PC-9 (cell line): Measurements from ENCODE around the gene USH2A. TPM values are rescaled to one million over a fixed set of nuclear protein-coding genes. Genes with fewer than 3 reads are reported as not detected.

Source experiments
- BruUV-seq: library from RNA; stranded (reverse); fragments of 400-500 nt; replicated peaks from 2 replicates; lab custom pipeline; 2021; lab: Mats Ljungman, UMichigan
- CTCF ChIA-PET: fragments of 300-600 bp; sonication (Branson Sonifier 250); formaldehyde crosslinking; loops from one replicate; lab custom pipeline; 2022; ENCODE audit warnings: antibody characterized with exemption; lab: Charles Lee
- POLR2A ChIA-PET: fragments of 300-600 bp; sonication (Branson Sonifier 250); formaldehyde crosslinking; loops from one replicate; lab custom pipeline; 2022; ENCODE audit warnings: antibody characterized with exemption; ENCODE audit not compliant: unreplicated experiment; lab: Charles Lee
- DNase-seq, 2 experiments: peaks; one replicate each; pipeline versions ENCODE4 v3.0.0 to v3.0.0-alpha.2; 2015 to 2022; ENCODE audit warnings: mixed read lengths in 1 of 2
- H2AFZ ChIP-seq: fragments of 200-600 bp; sonication (generic); 2 replicates; pipeline ENCODE4 v1.8.1; 2017; ENCODE audit warnings: antibody characterized with exemption
- H3F3A ChIP-seq: fragments of 200-600 bp; sonication (generic); 2 replicates; pipeline ENCODE4 v1.8.1; 2017; ENCODE audit warnings: antibody characterized with exemption, mild to moderate bottlenecking, low read depth; ENCODE audit not compliant: insufficient read depth
- H3K27ac ChIP-seq: fragments of 200-600 bp; sonication (generic); 2 replicates; pipeline ENCODE4 v1.6.1; 2016; ENCODE audit warnings: mixed run types
- H3K27me3 ChIP-seq: fragments of 200-600 bp; sonication (generic); 2 replicates; pipeline ENCODE4 v1.6.1; 2016; ENCODE audit warnings: low read depth, mixed run types; ENCODE audit not compliant: insufficient read depth
- H3K36me3 ChIP-seq: fragments of 200-600 bp; sonication (generic); 2 replicates; pipeline ENCODE4 v1.6.1; 2016; ENCODE audit warnings: low read depth, mixed run types
- H3K4me1 ChIP-seq: fragments of 200-600 bp; sonication (generic); replicated peaks from 2 replicates; pipeline ENCODE4 v1.6.1; 2016; ENCODE audit warnings: mixed run types; ENCODE audit not compliant: insufficient read depth
- H3K4me2 ChIP-seq: fragments of 200-600 bp; sonication (generic); 2 replicates; pipeline ENCODE4 v1.6.1; 2017; ENCODE audit warnings: mixed run types
- H3K4me3 ChIP-seq: fragments of 200-600 bp; sonication (generic); 2 replicates; pipeline ENCODE4 v1.6.1; 2016; ENCODE audit warnings: mixed run types
- H3K79me2 ChIP-seq: fragments of 200-600 bp; sonication (generic); 2 replicates; pipeline ENCODE4 v1.6.1; 2017; ENCODE audit warnings: low read depth, mixed run types
- H3K9me2 ChIP-seq: fragments of 200-600 bp; sonication (generic); 2 replicates; pipeline ENCODE4 v1.8.1; 2017; ENCODE audit warnings: mild to moderate bottlenecking; ENCODE audit not compliant: insufficient read depth
- H3K9me3 ChIP-seq: fragments of 200-600 bp; sonication (generic); 2 replicates; pipeline ENCODE4 v1.8.1; 2016; ENCODE audit warnings: low read depth; ENCODE audit not compliant: insufficient read depth
- H4K20me1 ChIP-seq: fragments of 200-600 bp; sonication (generic); 2 replicates; pipeline ENCODE4 v1.8.1; 2017; ENCODE audit not compliant: insufficient read depth
- CTCF ChIP-seq: fragments of 200-600 bp; sonication (generic); conservative IDR thresholded peaks from 2 replicates; pipeline ENCODE4 v1.6.1; 2017; ENCODE audit warnings: mixed run types, antibody characterized with exemption, mild to moderate bottlenecking, moderate library complexity
- EZH2 ChIP-seq: fragments of 200-600 bp; sonication (generic); IDR thresholded peaks from 2 replicates; pipeline ENCODE4 v1.8.0; 2017; ENCODE audit warnings: antibody characterized with exemption, low read depth
- intact Hi-C: fragments of 100-400 bp; cut with micrococcal nuclease; formaldehyde crosslinking; loops from one replicate; pipeline ENCODE4 v1.10.0; 2022; ENCODE audit not compliant: unreplicated experiment
- total RNA-seq: library from RNA; stranded (reverse); gene quantifications from 2 replicates; pipeline ENCODE4 v1.2.3, GENCODE V29; 2021

USH2A gene
- total RNA-seq, 1 experiment from 2014 or later = not detected

- intact Hi-C loops = no loop called here
- no TSS peak for BruUV-seq
- Histone ChIP-seq H3K27me3 (no peaks in the 10 kb centered on the region), H3K4me2 (no peak overlapping the region), H4K20me1 (no peaks in the 10 kb centered on the region), H2AFZ (no peak overlapping the region), H3K79me2 (no peaks in the 10 kb centered on the region), H3K27ac (no peak overlapping the region), H3K9me2 (no peaks in the 10 kb centered on the region; the same call in 1 of the 2 replicates), H3K4me3 (no peak overlapping the region), H3K4me1 (no peaks in the 10 kb centered on the region), H3K36me3 (no peaks in the 10 kb centered on the region), H3K9me3 (no peaks in the 10 kb centered on the region), H3F3A (no peaks in the 10 kb centered on the region)
- ChIA-PET POLR2A (no interaction called here), CTCF (no interaction called here)
- TF ChIP-seq EZH2 (no peak), CTCF (no peak)
- DNase-seq = no peak
Measured at GRCh38 chr1:215739025-215739424, 684.2 kb downstream of the USH2A start.

- H2AFZ ChIP-seq = no peak overlapping the region
- no peak overlapping the region for H3K27ac ChIP-seq
- no peak overlapping the region for H3K4me2 ChIP-seq
- no peaks in the 10 kb centered on the region for H3K27me3 ChIP-seq
- DNase-seq = no peak
- H3K36me3 ChIP-seq = no peaks in the 10 kb centered on the region
- no peaks in the 10 kb centered on the region for H3K4me1 ChIP-seq
- no peaks in the 10 kb centered on the region for H3F3A ChIP-seq
- POLR2A ChIA-PET = no interaction called here
- no peaks in the 10 kb centered on the region for H3K9me2 ChIP-seq
- TF ChIP-seq EZH2 (no peak), CTCF (no peak)
- no peaks in the 10 kb centered on the region for H4K20me1 ChIP-seq
- BruUV-seq = no TSS peak
- H3K79me2 ChIP-seq = no peaks in the 10 kb centered on the region
- H3K4me3 ChIP-seq = no peak overlapping the region
- CTCF ChIA-PET = no interaction called here
- intact Hi-C loops = no loop called here
- H3K9me3 ChIP-seq = no peaks in the 10 kb centered on the region
Measured at GRCh38 chr1:215731699-215732098, 691.5 kb downstream of the USH2A start.

GRCh38 chr1:215730600-215730999 lies 692.6 kb downstream of the USH2A start:
- Histone ChIP-seq H3K27ac (no peak overlapping the region), H3K79me2 (no peaks in the 10 kb centered on the region), H3K9me2 (no peaks in the 10 kb centered on the region), H3K27me3 (no peaks in the 10 kb centered on the region), H3K4me3 (no peak overlapping the region), H3K4me2 (no peak overlapping the region), H3K4me1 (no peaks in the 10 kb centered on the region), H3F3A (no peaks in the 10 kb centered on the region), H3K9me3 (no peaks in the 10 kb centered on the region), H3K36me3 (no peaks in the 10 kb centered on the region), H4K20me1 (no peaks in the 10 kb centered on the region), H2AFZ (no peak overlapping the region)
- no TSS peak for BruUV-seq
- POLR2A ChIA-PET = no interaction called here
- CTCF ChIA-PET = no interaction called here
- intact Hi-C loops = no loop called here
- DNase-seq = no peak
- TF ChIP-seq EZH2 = no peak
- no peak for TF ChIP-seq CTCF
